Measurements from ENCODE around the gene PRDX2. TPM values are rescaled to one million over a fixed set of nuclear protein-coding genes. Genes with fewer than 3 reads are reported as not detected.

The PRDX2 gene
- polyA plus RNA-seq, 1 donor from 2014 or later = 882 TPM

DNA sequence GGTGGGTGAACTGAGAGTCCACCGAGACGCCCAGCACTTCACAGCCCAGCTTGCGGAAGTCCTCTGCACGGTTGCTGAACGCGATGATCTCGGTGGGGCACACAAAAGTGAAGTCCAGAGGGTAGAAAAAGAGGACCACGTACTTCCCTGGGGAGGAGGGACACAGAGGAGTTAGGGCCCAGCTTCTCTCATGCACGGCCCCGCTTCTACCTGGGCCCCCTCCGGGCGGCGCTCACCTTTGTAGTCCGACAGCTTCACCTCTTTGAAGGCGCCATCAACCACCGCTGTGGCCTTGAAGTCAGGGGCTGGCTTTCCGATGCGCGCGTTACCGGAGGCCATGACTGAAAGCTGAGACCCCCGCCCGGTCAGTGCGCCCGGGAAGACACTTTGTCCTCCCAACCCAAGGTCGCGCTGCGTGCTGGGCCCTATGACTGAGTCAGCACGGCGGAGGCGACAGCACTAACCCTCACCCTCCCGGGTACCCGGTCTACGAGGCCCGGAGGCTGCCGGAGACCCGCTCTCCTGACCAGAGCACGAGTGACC is 606 bp downstream of the PRDX2 start:
- TF ChIP-seq EZH2 (IDR thresholded peaks at IDR 0.05; ENCODE audit: borderline replicate concordance, insufficient read depth, low read length, poor library complexity, severe bottlenecking) (no peak), MXI1 (conservative IDR thresholded peaks at IDR 0.05; ENCODE audit: poor library complexity, severe bottlenecking) (no peak), SMC3 (conservative IDR thresholded peaks at IDR 0.05; ENCODE audit: poor library complexity) (no peak), POLR2AphosphoS5 (IDR thresholded peaks at IDR 0.05) (no peak), EP300 (conservative IDR thresholded peaks at IDR 0.05; ENCODE audit: poor library complexity, severe bottlenecking) (no peak), TAF1 (IDR thresholded peaks at IDR 0.05; ENCODE audit: low read depth) (no peak), RAD21 (conservative IDR thresholded peaks at IDR 0.05) (no peak)
- TF ChIP-seq, protein P1, sequence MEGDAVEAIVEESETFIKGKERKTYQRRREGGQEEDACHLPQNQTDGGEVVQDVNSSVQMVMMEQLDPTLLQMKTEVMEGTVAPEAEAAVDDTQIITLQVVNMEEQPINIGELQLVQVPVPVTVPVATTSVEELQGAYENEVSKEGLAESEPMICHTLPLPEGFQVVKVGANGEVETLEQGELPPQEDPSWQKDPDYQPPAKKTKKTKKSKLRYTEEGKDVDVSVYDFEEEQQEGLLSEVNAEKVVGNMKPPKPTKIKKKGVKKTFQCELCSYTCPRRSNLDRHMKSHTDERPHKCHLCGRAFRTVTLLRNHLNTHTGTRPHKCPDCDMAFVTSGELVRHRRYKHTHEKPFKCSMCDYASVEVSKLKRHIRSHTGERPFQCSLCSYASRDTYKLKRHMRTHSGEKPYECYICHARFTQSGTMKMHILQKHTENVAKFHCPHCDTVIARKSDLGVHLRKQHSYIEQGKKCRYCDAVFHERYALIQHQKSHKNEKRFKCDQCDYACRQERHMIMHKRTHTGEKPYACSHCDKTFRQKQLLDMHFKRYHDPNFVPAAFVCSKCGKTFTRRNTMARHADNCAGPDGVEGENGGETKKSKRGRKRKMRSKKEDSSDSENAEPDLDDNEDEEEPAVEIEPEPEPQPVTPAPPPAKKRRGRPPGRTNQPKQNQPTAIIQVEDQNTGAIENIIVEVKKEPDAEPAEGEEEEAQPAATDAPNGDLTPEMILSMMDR (IDR thresholded peaks at IDR 0.05; ENCODE audit: poor library complexity, severe bottlenecking) = no peak
- TF ChIP-seq, protein P2, sequence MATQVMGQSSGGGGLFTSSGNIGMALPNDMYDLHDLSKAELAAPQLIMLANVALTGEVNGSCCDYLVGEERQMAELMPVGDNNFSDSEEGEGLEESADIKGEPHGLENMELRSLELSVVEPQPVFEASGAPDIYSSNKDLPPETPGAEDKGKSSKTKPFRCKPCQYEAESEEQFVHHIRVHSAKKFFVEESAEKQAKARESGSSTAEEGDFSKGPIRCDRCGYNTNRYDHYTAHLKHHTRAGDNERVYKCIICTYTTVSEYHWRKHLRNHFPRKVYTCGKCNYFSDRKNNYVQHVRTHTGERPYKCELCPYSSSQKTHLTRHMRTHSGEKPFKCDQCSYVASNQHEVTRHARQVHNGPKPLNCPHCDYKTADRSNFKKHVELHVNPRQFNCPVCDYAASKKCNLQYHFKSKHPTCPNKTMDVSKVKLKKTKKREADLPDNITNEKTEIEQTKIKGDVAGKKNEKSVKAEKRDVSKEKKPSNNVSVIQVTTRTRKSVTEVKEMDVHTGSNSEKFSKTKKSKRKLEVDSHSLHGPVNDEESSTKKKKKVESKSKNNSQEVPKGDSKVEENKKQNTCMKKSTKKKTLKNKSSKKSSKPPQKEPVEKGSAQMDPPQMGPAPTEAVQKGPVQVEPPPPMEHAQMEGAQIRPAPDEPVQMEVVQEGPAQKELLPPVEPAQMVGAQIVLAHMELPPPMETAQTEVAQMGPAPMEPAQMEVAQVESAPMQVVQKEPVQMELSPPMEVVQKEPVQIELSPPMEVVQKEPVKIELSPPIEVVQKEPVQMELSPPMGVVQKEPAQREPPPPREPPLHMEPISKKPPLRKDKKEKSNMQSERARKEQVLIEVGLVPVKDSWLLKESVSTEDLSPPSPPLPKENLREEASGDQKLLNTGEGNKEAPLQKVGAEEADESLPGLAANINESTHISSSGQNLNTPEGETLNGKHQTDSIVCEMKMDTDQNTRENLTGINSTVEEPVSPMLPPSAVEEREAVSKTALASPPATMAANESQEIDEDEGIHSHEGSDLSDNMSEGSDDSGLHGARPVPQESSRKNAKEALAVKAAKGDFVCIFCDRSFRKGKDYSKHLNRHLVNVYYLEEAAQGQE (IDR thresholded peaks at IDR 0.05; ENCODE audit: borderline replicate concordance) = no peak
- Histone ChIP-seq H3K4me3 (ENCODE audit: low read length) (peak overlapping the region; percentile 95), H3K9me3 (ENCODE audit: low read length) (no peaks in the 10 kb centered on the region), H3K79me2 (replicated peaks; ENCODE audit: insufficient read depth, low read length) (peaks cover 19% of the 10 kb centered on the region), H3K9ac (ENCODE audit: low read length) (peak overlapping the region; percentile 97), H2AFZ (ENCODE audit: low read depth, low read length) (peak overlapping the region; percentile 70), H3K27me3 (ENCODE audit: insufficient read depth, low read depth, low read length) (no peaks in the 10 kb centered on the region), H4K20me1 (ENCODE audit: insufficient read depth) (no peaks in the 10 kb centered on the region), H3K36me3 (ENCODE audit: insufficient read depth, low read length) (no peaks in the 10 kb centered on the region), H3K9me2 (ENCODE audit: insufficient read depth, low read length) (no peaks in the 10 kb centered on the region), H3K27ac (ENCODE audit: low read length) (peak overlapping the region; percentile 85), H3F3A (ENCODE audit: insufficient read depth, low read length, poor library complexity, severe bottlenecking) (no peaks in the 10 kb centered on the region), H3K4me2 (ENCODE audit: low read length) (peak overlapping the region; percentile 93)

DNA sequence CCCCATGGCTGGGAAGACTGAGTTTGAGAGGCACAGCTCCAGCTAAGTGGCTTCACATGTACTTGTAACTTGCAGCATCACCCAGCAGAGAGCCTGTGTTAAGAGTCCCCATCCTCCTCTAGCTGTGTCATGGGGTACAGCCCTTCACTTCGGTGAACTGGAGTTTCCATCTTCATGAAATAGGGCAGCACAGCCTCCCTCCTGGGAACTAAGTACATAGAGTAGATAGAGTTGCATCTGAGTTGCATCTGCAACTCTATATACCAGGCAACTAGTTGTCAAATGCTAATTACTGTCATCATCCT is 1.2 kb downstream of the PRDX2 start:
- Histone ChIP-seq H3K4me3 (ENCODE audit: low read length) (peak overlapping the region; percentile 95), H3K9me3 (ENCODE audit: low read length) (no peaks in the 10 kb centered on the region), H3K4me2 (ENCODE audit: low read length) (peak overlapping the region; percentile 93), H3K79me2 (replicated peaks; ENCODE audit: insufficient read depth, low read length) (peaks cover 19% of the 10 kb centered on the region), H3F3A (ENCODE audit: insufficient read depth, low read length, poor library complexity, severe bottlenecking) (no peaks in the 10 kb centered on the region), H3K9ac (ENCODE audit: low read length) (peak overlapping the region; percentile 97), H2AFZ (ENCODE audit: low read depth, low read length) (no peak overlapping the region), H4K20me1 (ENCODE audit: insufficient read depth) (no peaks in the 10 kb centered on the region), H3K9me2 (ENCODE audit: insufficient read depth, low read length) (no peaks in the 10 kb centered on the region), H3K27me3 (ENCODE audit: insufficient read depth, low read depth, low read length) (no peaks in the 10 kb centered on the region), H3K36me3 (ENCODE audit: insufficient read depth, low read length) (no peaks in the 10 kb centered on the region), H3K27ac (ENCODE audit: low read length) (peak overlapping the region; percentile 85)
- TF ChIP-seq, protein P2 (IDR thresholded peaks at IDR 0.05; ENCODE audit: borderline replicate concordance) = no peak
- no peak for TF ChIP-seq POLR2AphosphoS5 (IDR thresholded peaks at IDR 0.05)
- TF ChIP-seq MXI1 (conservative IDR thresholded peaks at IDR 0.05; ENCODE audit: poor library complexity, severe bottlenecking) = no peak
- no peak for TF ChIP-seq EP300 (conservative IDR thresholded peaks at IDR 0.05; ENCODE audit: poor library complexity, severe bottlenecking)
- no peak for TF ChIP-seq SMC3 (conservative IDR thresholded peaks at IDR 0.05; ENCODE audit: poor library complexity)
- TF ChIP-seq TAF1 (IDR thresholded peaks at IDR 0.05; ENCODE audit: low read depth) = no peak
- no peak for TF ChIP-seq RAD21 (conservative IDR thresholded peaks at IDR 0.05)
- TF ChIP-seq, protein P1 (IDR thresholded peaks at IDR 0.05; ENCODE audit: poor library complexity, severe bottlenecking) = no peak
- no peak for TF ChIP-seq EZH2 (IDR thresholded peaks at IDR 0.05; ENCODE audit: borderline replicate concordance, insufficient read depth, low read length, poor library complexity, severe bottlenecking)
